ENCODE measurements around the gene GNA12. TPM values are rescaled to one million over a fixed set of nuclear protein-coding genes. Genes with fewer than 3 reads are reported as not detected.

The GNA12 gene
- total RNA-seq, 1 experiment from 2014 or later: 35.5 TPM

GRCh38 chr7:2807460-2807844 lies 36.7 kb downstream of the GNA12 start:
- DNase-seq (ENCODE audit: low spot score): no peak
- CTCF ChIA-PET: no interaction called here
- intact Hi-C loops (cut with micrococcal nuclease; ENCODE audit: unreplicated experiment): no loop called here
- POLR2A ChIA-PET (ENCODE audit: low non-redundant PET): no interaction called here
- H3K27ac ChIP-seq (ENCODE audit: low read depth, low read length, poor library complexity, severe bottlenecking): no peak overlapping the region
- no peak for TF ChIP-seq CTCF (conservative IDR thresholded peaks at IDR 0.05; ENCODE audit: low read depth, low read length)
- TF ChIP-seq EZH2 (IDR thresholded peaks at IDR 0.05; ENCODE audit: borderline replicate concordance, low read depth, low read length, poor library complexity, severe bottlenecking): no peak
- H3K4me1 ChIP-seq (ENCODE audit: insufficient read depth, low read length, poor library complexity, severe bottlenecking): peaks cover 18% of the 10 kb centered on the region
- H3K36me3 ChIP-seq (ENCODE audit: insufficient read depth, low read length, poor library complexity, severe bottlenecking): no peaks in the 10 kb centered on the region
- no TSS peak for BruUV-seq (replicated peaks)
- H3K27me3 ChIP-seq (replicated peaks; ENCODE audit: insufficient read depth, low read depth, low read length, poor library complexity): no peaks in the 10 kb centered on the region
- H3K9me3 ChIP-seq (ENCODE audit: low read depth, low read length, poor library complexity, severe bottlenecking): no peaks in the 10 kb centered on the region
- peak overlapping the region; percentile 21 for H3K4me3 ChIP-seq (ENCODE audit: low read depth, low read length, poor library complexity, severe bottlenecking)

DNA sequence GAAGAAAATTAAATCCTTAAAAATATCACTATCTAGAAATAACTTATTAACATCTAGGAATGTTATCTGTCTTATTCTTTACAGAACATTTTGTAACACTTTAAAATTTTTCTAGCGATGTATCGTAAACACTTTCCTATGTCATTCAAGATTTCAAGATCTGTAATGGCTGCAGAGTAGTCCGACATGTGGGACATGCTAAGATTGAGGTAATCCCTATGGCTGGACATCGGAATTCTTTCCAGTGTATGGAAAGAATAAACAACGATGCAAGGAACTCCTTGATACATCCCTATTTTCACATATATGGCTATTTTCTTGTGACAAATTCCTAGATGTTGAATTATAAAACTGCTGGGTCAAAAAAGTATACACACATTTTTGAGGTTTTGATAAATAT lies 37.5 kb downstream of the GNA12 start:
- DNase-seq (ENCODE audit: low spot score): no peak
- BruUV-seq (replicated peaks): no TSS peak
- Histone ChIP-seq H3K36me3 (ENCODE audit: insufficient read depth, low read length, poor library complexity, severe bottlenecking) (no peaks in the 10 kb centered on the region), H3K4me1 (ENCODE audit: insufficient read depth, low read length, poor library complexity, severe bottlenecking) (peaks cover 27% of the 10 kb centered on the region), H3K9me3 (ENCODE audit: low read depth, low read length, poor library complexity, severe bottlenecking) (no peaks in the 10 kb centered on the region), H3K4me3 (ENCODE audit: low read depth, low read length, poor library complexity, severe bottlenecking) (no peak overlapping the region), H3K27ac (ENCODE audit: low read depth, low read length, poor library complexity, severe bottlenecking) (no peak overlapping the region), H3K27me3 (replicated peaks; ENCODE audit: insufficient read depth, low read depth, low read length, poor library complexity) (no peaks in the 10 kb centered on the region)
- ChIA-PET POLR2A (ENCODE audit: low non-redundant PET) (no interaction called here), CTCF (no interaction called here)
- TF ChIP-seq CTCF (conservative IDR thresholded peaks at IDR 0.05; ENCODE audit: low read depth, low read length): no peak
- TF ChIP-seq EZH2 (IDR thresholded peaks at IDR 0.05; ENCODE audit: borderline replicate concordance, low read depth, low read length, poor library complexity, severe bottlenecking): no peak
- intact Hi-C loops (cut with micrococcal nuclease; ENCODE audit: unreplicated experiment): no loop called here

DNA sequence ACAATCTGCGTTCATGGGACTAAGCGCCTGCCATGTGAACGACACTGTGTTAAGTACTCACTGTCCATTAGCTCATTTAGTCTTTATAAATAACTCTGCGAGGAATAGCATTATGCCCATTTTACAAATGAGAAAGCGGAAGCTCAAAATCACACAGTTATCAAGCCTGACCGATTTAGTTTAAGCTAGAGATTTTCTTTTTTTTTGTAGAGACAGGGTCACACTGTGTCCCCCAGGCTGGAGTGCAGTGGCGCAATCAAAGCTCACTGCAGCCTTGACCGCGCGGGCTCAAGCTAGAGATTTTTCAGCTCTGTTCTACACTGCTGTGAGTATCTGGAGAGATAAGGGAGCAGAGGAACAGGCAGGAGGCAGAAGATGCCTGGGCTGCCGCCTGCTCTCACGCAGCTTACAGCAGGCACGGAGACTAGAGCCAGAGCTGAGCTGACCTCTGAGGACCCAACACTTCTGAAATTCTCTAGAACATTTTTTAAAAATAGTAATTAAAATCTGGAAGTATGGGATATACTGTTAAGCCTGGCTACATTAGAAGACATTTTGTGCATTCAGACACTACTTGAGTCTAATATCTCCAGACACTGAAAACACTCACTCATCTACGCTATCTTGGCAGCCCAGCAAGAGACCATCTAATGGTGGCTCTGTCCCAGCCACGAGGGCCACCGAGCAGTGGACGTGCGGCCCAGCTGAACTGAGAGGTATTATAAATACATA lies 38.7 kb downstream of the GNA12 start:
- DNase-seq (ENCODE audit: low spot score): no peak
- ChIA-PET CTCF (interaction anchor here (0.6 kb wide), 1 partner anchor 54 kb away, joined by 4 read pairs; no protein-coding TSS in a partner anchor), POLR2A (ENCODE audit: low non-redundant PET) (no interaction called here)
- TF ChIP-seq EZH2 (IDR thresholded peaks at IDR 0.05; ENCODE audit: borderline replicate concordance, low read depth, low read length, poor library complexity, severe bottlenecking) (no peak), CTCF (conservative IDR thresholded peaks at IDR 0.05; ENCODE audit: low read depth, low read length) (no peak)
- H3K9me3 ChIP-seq (ENCODE audit: low read depth, low read length, poor library complexity, severe bottlenecking): no peaks in the 10 kb centered on the region
- H3K27me3 ChIP-seq (replicated peaks; ENCODE audit: insufficient read depth, low read depth, low read length, poor library complexity): no peaks in the 10 kb centered on the region
- H3K36me3 ChIP-seq (ENCODE audit: insufficient read depth, low read length, poor library complexity, severe bottlenecking): no peaks in the 10 kb centered on the region
- BruUV-seq (replicated peaks): no TSS peak
- no peak overlapping the region for H3K4me3 ChIP-seq (ENCODE audit: low read depth, low read length, poor library complexity, severe bottlenecking)
- H3K4me1 ChIP-seq (ENCODE audit: insufficient read depth, low read length, poor library complexity, severe bottlenecking): peaks cover 35% of the 10 kb centered on the region
- intact Hi-C loops (cut with micrococcal nuclease; ENCODE audit: unreplicated experiment): no loop called here
- H3K27ac ChIP-seq (ENCODE audit: low read depth, low read length, poor library complexity, severe bottlenecking): no peak overlapping the region

Measured in A673 (cell line).